Measurements from ENCODE around the gene GRB14.

The GRB14 gene

DNA sequence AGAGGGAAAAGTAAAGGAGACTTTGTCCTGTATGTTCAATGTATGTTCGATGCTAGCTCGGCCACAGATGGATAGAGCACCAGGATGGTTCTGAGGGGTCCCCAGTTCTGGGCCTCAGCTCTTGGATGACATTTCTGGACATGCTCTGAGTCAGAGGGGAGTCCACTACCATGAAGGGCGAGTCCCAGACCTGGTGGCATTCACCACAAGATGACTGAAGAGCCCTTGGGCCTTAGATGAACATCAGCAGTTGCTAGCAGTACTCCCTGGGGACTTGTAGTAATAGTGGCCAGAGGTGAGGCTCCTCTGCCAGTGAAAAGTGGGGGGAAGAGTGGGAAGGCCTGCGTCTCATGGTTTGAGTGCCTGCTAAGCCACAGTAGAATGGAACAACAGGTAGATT is 109.5 kb downstream of the GRB14 start:
- no peaks in the 10 kb centered on the region for H4K20me1 ChIP-seq (ENCODE audit: insufficient read depth, low read length)
- no peaks in the 10 kb centered on the region for H3K79me2 ChIP-seq (ENCODE audit: insufficient read depth, low read length)
- H3K4me2 ChIP-seq (ENCODE audit: insufficient read depth, low read length) = no peak overlapping the region
- no peaks in the 10 kb centered on the region for H3K36me3 ChIP-seq (ENCODE audit: insufficient read depth, low read length)
- TF ChIP-seq EZH2 (IDR thresholded peaks at IDR 0.05; ENCODE audit: borderline replicate concordance, low read depth, low read length, severe bottlenecking) (no peak), CTCF (IDR thresholded peaks at IDR 0.05; ENCODE audit: borderline replicate concordance, extremely low read depth, low read length, poor library complexity, severe bottlenecking) (no peak)
- H3K27ac ChIP-seq (ENCODE audit: low read length) = no peak overlapping the region
- H3K27me3 ChIP-seq (ENCODE audit: insufficient read depth, low read length, poor library complexity) = no peaks in the 10 kb centered on the region
- H2AFZ ChIP-seq (ENCODE audit: low read depth, low read length) = no peak overlapping the region
- H3K4me1 ChIP-seq (ENCODE audit: insufficient read depth, low read length) = no peaks in the 10 kb centered on the region
- H3K4me3 ChIP-seq (ENCODE audit: low read depth in 1 of 2, low read length in 2 of 2) = no peak overlapping the region
- H3K9me3 ChIP-seq (ENCODE audit: insufficient read depth, low read length, severe bottlenecking) = no peaks in the 10 kb centered on the region
- no peak for ATAC-seq (ENCODE audit: insufficient read depth, low read depth)
- no peak overlapping the region for H3K9ac ChIP-seq (ENCODE audit: low read depth, low read length)
- DNase-seq = no peak

DNA sequence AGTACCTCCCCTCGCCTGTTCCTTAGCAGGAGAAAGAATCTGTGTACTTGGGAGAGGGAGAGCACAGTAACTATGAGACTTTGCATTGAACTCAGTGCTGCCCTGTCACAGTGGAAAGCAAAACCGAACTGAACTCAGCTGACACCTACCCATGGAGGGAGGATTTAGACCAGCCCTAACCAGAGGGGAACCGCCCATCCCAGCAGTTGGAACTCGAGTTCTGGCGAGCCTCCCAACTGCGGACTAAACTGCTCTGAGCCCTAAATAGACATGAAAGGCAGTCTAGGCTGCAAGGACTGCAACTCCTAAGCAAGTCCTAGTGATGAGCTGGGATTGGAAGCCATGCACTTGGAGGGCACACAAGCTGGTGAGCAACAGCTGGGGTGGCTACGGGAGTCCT is 110.4 kb downstream of the GRB14 start:
- DNase-seq (no peak), ATAC-seq (ENCODE audit: insufficient read depth, low read depth) (no peak)
- Histone ChIP-seq H3K9me3 (ENCODE audit: insufficient read depth, low read length, severe bottlenecking) (no peaks in the 10 kb centered on the region), H3K4me1 (ENCODE audit: insufficient read depth, low read length) (no peaks in the 10 kb centered on the region), H3K79me2 (ENCODE audit: insufficient read depth, low read length) (no peaks in the 10 kb centered on the region), H3K36me3 (ENCODE audit: insufficient read depth, low read length) (no peaks in the 10 kb centered on the region), H3K4me3 (ENCODE audit: low read depth in 1 of 2, low read length in 2 of 2) (no peak overlapping the region), H3K27me3 (ENCODE audit: insufficient read depth, low read length, poor library complexity) (no peaks in the 10 kb centered on the region), H4K20me1 (ENCODE audit: insufficient read depth, low read length) (no peaks in the 10 kb centered on the region), H3K27ac (ENCODE audit: low read length) (no peak overlapping the region), H3K4me2 (ENCODE audit: insufficient read depth, low read length) (no peak overlapping the region), H3K9ac (ENCODE audit: low read depth, low read length) (no peak overlapping the region), H2AFZ (ENCODE audit: low read depth, low read length) (no peak overlapping the region)
- TF ChIP-seq CTCF (IDR thresholded peaks at IDR 0.05; ENCODE audit: borderline replicate concordance, extremely low read depth, low read length, poor library complexity, severe bottlenecking) = no peak
- TF ChIP-seq EZH2 (IDR thresholded peaks at IDR 0.05; ENCODE audit: borderline replicate concordance, low read depth, low read length, severe bottlenecking) = no peak

- Histone ChIP-seq H4K20me1 (ENCODE audit: insufficient read depth, low read length) (no peaks in the 10 kb centered on the region), H3K27ac (ENCODE audit: low read length) (no peak overlapping the region), H3K9me3 (ENCODE audit: insufficient read depth, low read length, severe bottlenecking) (no peaks in the 10 kb centered on the region), H3K36me3 (ENCODE audit: insufficient read depth, low read length) (no peaks in the 10 kb centered on the region), H2AFZ (ENCODE audit: low read depth, low read length) (no peak overlapping the region), H3K9ac (ENCODE audit: low read depth, low read length) (no peak overlapping the region), H3K4me1 (ENCODE audit: insufficient read depth, low read length) (no peaks in the 10 kb centered on the region), H3K27me3 (ENCODE audit: insufficient read depth, low read length, poor library complexity) (no peaks in the 10 kb centered on the region), H3K4me3 (ENCODE audit: low read depth in 1 of 2, low read length in 2 of 2) (no peak overlapping the region), H3K79me2 (ENCODE audit: insufficient read depth, low read length) (no peaks in the 10 kb centered on the region), H3K4me2 (ENCODE audit: insufficient read depth, low read length) (no peak overlapping the region)
- DNase-seq = no peak
- no peak for TF ChIP-seq CTCF (IDR thresholded peaks at IDR 0.05; ENCODE audit: borderline replicate concordance, extremely low read depth, low read length, poor library complexity, severe bottlenecking)
- ATAC-seq (ENCODE audit: insufficient read depth, low read depth) = no peak
Measured at GRCh38 chr2:164509137-164509877, 112.0 kb downstream of the GRB14 start.

Data from DND-41 (cell line).